Endometrial microvascular endothelial cells (primary cell): Measurements from ENCODE around the gene OR10A6. TPM values are rescaled to one million over a fixed set of nuclear protein-coding genes. Genes with fewer than 3 reads are reported as not detected.

ENCODE experiments used
- in situ Hi-C: cut with HindIII; loops from 2 replicates; pipeline ENCODE4 v1.10.0; 2017; ENCODE audit warnings: low sequenced_read_pairs, low pct_unique_long_range_greater_than_20kb; ENCODE audit errors: inconsistent ontology term
- total RNA-seq: library from RNA; depleted of rRNA; stranded (reverse); fragments of >200 nt; gene quantifications from one replicate; pipeline ENCODE4 v1.2.3, GENCODE V29; 2015; ENCODE audit errors: inconsistent ontology term

The OR10A6 gene
- total RNA-seq, 1 donor from 2014 or later: not detected

DNA sequence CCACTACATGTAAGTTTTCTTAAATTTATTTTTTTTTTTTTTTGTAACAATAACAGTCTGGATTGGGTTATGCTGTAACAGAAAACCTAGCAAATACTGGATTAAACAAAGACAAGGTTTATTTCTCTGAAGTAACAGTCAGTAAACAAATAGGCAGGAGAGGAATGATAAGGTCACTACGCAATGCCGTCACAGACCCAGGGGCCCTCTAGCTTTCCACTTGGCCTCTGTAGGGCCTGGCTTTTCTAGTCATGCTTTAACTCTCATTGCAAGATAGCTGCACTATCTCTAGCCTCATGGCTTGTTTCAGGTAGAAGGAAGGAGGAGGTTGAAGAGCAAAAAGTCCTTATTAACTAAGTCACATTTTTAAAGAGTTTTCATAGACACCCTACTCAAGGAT, 6.5 kb downstream of the OR10A6 start:
- in situ Hi-C loops: no loop called here

GRCh38 chr11:7918141-7918540, 12.9 kb downstream of the OR10A6 start:
- in situ Hi-C loops: no loop called here

DNA sequence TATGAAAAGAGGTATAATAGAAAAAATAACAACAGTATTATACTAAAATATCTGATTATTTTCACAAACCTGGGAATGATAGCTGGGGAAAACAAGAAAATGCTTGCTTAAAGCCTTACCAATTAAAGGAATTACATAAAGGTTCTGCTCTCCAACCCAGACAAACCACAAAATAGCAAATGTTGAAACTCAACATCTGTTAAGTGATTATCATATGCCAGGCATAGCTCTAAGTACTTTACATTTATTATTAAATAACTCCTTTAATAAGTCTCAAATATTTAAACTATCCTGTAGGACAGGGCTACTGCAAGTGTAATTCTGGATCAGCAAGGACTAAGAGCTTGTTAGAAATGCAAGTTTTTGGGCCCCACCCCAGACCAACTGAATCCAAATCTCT, 20.1 kb downstream of the OR10A6 start:
- in situ Hi-C loops: no loop called here

DNA sequence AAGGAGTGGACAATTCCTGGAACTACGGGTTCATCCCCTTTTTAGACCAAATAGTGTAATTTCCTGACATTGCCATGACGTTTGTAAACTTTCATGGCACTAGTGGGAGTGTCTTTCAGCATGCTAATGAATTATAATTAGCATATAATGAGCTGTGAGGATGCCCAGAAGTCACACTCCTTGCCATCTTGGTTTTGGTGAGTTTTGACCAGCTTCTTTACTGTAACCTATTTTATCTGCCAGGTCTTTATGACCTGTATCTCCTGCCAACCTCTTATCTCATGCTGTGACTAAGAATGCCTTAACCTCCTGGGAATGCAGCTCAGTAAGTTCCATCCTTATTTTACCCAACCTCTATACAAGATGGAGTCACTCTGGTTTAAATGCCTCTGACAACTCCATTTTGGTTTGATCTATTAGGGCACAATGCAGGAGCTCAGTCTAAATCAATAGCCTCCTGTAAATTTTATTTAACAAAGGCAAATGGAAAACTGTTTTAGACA, 20.7 kb downstream of the OR10A6 start:
- in situ Hi-C loops: no loop called here

- in situ Hi-C loops: no loop called here
These were observed 21.3 kb downstream of the OR10A6 start for GRCh38 chr11:7909585-7910285.

DNA sequence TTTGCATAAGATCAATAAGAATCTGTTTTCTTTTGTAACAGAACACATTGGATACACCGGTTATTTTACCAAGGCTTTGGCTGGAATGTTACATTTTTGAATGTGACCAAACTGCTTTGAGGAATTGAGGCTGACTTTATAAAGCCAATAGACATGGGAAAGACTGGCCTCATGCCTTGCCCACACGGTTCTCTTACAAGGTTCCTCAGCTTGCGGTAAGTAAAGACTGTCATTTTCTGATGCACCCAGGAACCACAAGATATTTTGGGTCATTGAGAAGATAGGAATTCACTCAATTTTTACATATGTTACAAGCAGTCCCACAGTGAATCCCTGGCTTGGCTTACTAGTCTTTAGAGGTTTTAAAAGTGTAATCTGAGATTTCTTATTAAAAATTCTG, 23.9 kb downstream of the OR10A6 start:
- in situ Hi-C loops: no loop called here

- in situ Hi-C loops: no loop called here
These were observed 24.6 kb downstream of the OR10A6 start for GRCh38 chr11:7906481-7906880.

GRCh38 chr11:7905961-7906429, 25.1 kb downstream of the OR10A6 start:
- in situ Hi-C loops: no loop called here

GRCh38 chr11:7905549-7905948, 25.5 kb downstream of the OR10A6 start:
- in situ Hi-C loops: no loop called here

GRCh38 chr11:7904917-7905316, 26.2 kb downstream of the OR10A6 start:
- in situ Hi-C loops: no loop called here

DNA sequence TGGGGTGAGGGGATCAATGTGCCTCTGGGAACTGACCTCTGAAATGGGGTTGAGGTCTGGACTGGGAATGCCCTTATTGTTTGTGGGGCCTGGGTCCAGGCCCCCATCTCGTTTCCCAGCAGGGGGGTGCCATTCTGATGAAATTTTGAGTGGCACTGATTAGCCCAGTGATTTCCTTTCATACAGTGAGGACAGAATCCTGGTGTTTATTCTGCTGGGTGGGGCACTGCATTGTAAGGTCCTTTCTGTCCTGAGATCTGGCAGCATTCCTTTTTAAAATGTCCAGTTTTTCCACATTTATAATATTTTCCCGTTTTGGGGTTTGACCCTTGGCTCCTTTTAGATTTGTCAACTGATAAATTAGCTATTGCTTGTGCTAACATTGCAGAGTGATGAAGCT, 27.1 kb downstream of the OR10A6 start:
- in situ Hi-C loops: no loop called here

GRCh38 chr11:7901319-7901854, 29.7 kb downstream of the OR10A6 start:
- in situ Hi-C loops: no loop called here

DNA sequence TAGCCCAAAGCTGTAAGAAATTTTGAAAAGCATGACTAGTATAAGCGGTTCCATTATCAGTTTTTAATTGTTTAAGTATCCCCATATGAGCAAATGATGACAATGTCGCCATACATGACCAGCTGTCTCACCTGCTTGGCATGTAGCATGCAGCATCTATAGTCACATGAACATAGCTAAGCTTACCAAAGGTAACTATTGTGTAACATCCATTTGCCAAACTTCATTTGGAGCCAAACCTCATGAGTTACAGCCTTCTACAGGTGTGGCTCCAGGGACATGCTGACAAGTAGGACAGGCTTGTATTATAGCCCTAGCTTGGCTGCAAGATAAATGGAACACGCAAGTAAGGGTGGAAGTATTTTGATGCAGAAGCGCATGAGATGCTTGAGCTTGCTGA, 30.4 kb downstream of the OR10A6 start:
- in situ Hi-C loops: no loop called here

DNA sequence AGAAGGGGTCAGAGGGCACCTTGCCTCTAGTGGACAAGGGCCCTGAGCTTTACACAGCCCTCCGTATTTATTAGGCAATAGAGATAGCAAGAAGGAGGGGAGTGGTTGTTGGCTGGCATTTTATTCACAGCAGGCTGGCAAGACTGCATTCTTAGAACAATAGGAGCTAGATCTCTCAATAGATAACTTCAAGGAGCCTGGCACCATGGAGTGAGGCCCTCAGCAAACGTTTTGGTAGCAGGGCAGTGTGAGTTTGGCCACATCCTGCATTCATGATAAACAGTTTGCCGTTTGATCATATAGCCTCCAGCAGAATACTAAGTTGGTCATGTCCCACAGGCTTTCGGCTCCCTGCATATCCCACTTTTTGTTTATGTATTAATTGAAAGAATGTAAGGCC, 31.6 kb downstream of the OR10A6 start:
- in situ Hi-C loops: loop anchor here (25.0 kb wide), 1 partner anchor 88 kb away; the partner anchor contains the start of gene EIF3F

DNA sequence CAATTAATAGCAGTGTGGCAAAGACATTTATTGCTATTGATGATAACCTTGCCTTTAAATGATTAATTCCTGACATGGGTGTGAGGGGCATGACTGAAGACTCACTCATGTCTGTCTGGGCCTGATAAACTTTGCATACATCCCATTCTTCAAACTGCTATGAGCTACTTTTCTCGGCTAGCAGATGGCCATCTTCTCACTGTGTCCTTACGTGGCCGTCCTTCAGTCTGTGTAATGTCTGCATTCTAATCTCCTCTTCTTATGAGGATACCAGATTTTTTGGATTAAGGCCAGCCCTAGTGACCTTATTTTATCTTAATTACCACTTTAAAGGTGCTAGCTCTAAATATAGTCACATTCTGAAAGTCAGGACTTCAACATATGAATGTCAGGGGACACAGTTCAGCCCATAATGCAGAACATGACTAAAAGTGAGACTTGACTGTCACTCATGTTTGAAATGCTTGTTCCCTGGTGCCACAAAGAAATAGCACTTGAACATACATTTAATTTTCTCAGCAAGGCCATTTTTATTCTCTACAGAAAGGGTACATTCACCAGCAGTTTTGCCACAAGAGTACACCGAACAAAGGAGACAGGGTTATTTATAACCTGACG, 32.3 kb downstream of the OR10A6 start:
- in situ Hi-C loops: loop anchor here (25.0 kb wide), 1 partner anchor 89 kb away; the partner anchor contains the start of gene EIF3F

DNA sequence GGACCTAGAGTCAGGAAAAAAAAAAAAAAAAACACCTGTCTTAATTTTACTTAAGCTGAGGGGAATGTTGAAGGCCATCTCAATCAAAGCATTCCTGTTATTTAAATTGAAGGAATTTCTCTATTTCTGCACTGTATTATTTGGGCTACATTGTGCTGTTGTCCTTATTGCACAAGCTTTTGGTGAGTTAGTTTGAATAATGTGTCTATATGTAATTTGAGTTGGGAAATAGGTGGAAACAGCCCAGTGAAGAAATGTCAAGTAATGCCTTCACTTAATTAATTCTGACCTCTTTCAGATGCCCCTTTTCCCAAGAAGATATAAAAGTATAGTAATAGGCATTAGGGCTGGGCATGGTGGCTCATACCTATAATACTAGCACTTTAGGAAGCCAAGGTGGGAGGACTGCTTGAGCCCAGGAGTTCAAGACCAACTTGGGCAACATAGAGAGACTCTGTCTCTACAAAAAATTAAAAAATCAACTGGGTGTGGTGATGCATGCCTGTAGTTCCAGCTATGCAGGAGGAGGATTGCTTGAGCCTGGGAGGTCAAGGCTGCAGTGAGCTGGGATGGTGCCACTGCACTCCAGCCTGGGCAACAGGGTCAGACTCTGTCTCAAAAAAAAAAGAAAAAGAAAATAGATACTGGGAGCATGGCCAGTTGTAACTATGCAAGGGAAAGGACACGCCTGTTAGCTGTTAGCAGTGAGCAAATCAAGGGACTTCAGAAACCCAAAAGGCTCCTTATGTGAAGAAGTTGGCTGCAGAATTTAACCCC, 34.9 kb downstream of the OR10A6 start:
- in situ Hi-C loops: loop anchor here (25.0 kb wide), 1 partner anchor 91 kb away; the partner anchor contains the start of gene EIF3F

- in situ Hi-C loops: loop anchor here (25.0 kb wide), 1 partner anchor 93 kb away; the partner anchor contains the start of gene EIF3F
These were observed 36.8 kb downstream of the OR10A6 start for GRCh38 chr11:7894251-7894650.

DNA sequence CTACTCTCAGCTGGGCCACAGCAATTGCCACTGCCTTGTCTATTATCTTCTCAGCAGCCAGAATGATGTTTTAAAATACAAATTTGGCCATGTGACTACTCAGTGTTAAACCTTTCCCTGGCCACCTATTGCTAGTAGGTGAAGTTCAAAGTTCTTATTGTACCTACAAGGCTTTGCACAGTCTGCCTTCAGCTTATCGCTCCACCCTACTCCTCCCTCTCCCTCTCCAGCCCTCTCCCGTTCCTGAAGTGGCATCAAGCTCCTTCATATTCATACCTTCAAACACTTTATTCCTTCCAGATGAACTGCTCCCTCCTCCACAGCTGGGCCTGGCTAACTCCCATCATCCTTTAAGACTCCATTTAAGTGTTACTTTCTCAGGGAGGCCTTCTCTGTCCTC, 37.3 kb downstream of the OR10A6 start:
- in situ Hi-C loops: loop anchor here (25.0 kb wide), 1 partner anchor 94 kb away; the partner anchor contains the start of gene EIF3F

- in situ Hi-C loops: loop anchor here (25.0 kb wide), 1 partner anchor 94 kb away; the partner anchor contains the start of gene EIF3F
These were observed 38.2 kb downstream of the OR10A6 start for GRCh38 chr11:7892840-7893254.
